Thoracic aorta (tissue), 2 donors: Measurements from ENCODE around the gene GLRA3. TPM values are rescaled to one million over a fixed set of nuclear protein-coding genes. Genes with fewer than 3 reads are reported as not detected.

Source experiments
- ATAC-seq: fragments of 150-250 bp; one replicate; pipeline ENCODE4 v1.8.0; 2017; ENCODE audit warnings: low read depth; ENCODE audit not compliant: insufficient number of reproducible peaks, low FRiP score
- DNase-seq: peaks from one replicate; pipeline ENCODE4 v3.0.0-alpha.2; 2020; ENCODE audit warnings: low spot score
- H3K27ac ChIP-seq, 2 donors: fragments of 200-600 bp; sonication (generic); 1 replicate in 1 of 2; 2 replicates in 1 of 2; pipeline ENCODE4 v1.5.1; 2016; ENCODE audit warnings: mild to moderate bottlenecking in 2 of 2, moderate library complexity in 2 of 2
- H3K27me3 ChIP-seq: fragments of 200-600 bp; sonication (generic); replicated peaks from 2 replicates; pipeline ENCODE4 v1.6.0; 2016; ENCODE audit warnings: mild to moderate bottlenecking; ENCODE audit not compliant: insufficient read depth
- H3K36me3 ChIP-seq: fragments of 200-600 bp; sonication (generic); one replicate; pipeline ENCODE4 v1.5.1; 2016
- H3K4me1 ChIP-seq, 2 donors: fragments of 200-600 bp; sonication (generic); 1 replicate in 1 of 2; 2 replicates in 1 of 2; pipeline versions ENCODE4 v1.5.1 to v1.6.0; 2016; ENCODE audit warnings: low read depth in 2 of 2, mild to moderate bottlenecking in 1 of 2; ENCODE audit not compliant: control insufficient read depth in 1 of 2
- H3K4me3 ChIP-seq: fragments of 200-600 bp; sonication (generic); 2 replicates; pipeline ENCODE4 v1.5.1; 2016; ENCODE audit warnings: mild to moderate bottlenecking
- H3K9me3 ChIP-seq: fragments of 200-600 bp; sonication (generic); 2 replicates; pipeline ENCODE4 v1.5.1; 2016
- CTCF ChIP-seq: fragments of 200-600 bp; sonication (generic); IDR thresholded peaks from one replicate; pipeline ENCODE4 v1.5.1; 2019; ENCODE audit warnings: antibody characterized with exemption
- total RNA-seq, 2 donors: library from RNA; depleted of rRNA; stranded (reverse); fragments of >200 nt; gene quantifications; one replicate each; pipeline versions ENCODE4 v1.1.0 to v1.2.3, GENCODE V29; 2016

The GLRA3 gene
- total RNA-seq, 2 donors from 2014 or later = not detected

- no peak overlapping the region for H3K27ac ChIP-seq
- H3K36me3 ChIP-seq = no peaks in the 10 kb centered on the region
- no peaks in the 10 kb centered on the region for H3K9me3 ChIP-seq
- no peaks in the 10 kb centered on the region for H3K4me1 ChIP-seq
- H3K27me3 ChIP-seq = no peaks in the 10 kb centered on the region
- H3K4me3 ChIP-seq = no peak overlapping the region
- ATAC-seq (no peak), DNase-seq (no peak)
- no peak for TF ChIP-seq CTCF
Measured at GRCh38 chr4:174598800-174599199, 230.2 kb downstream of the GLRA3 start.

- ATAC-seq = no peak
- H3K27ac ChIP-seq = no peak overlapping the region
Measured at GRCh38 chr4:174596513-174596912, 232.5 kb downstream of the GLRA3 start.

GRCh38 chr4:174595141-174595929 is 233.7 kb downstream of the GLRA3 start:
- ATAC-seq = no peak
- DNase-seq = no peak
- Histone ChIP-seq H3K4me1 (peaks cover 0 to 4% of the 10 kb centered on the region in 2 donors), H3K27me3 (no peaks in the 10 kb centered on the region), H3K9me3 (no peaks in the 10 kb centered on the region), H3K27ac (no peak overlapping the region), H3K4me3 (no peak overlapping the region), H3K36me3 (no peaks in the 10 kb centered on the region)
- TF ChIP-seq CTCF = no peak

More at GRCh38 chr4:174596513-174596912, 232.5 kb downstream of the GLRA3 start:
- H3K9me3 ChIP-seq = no peaks in the 10 kb centered on the region
- DNase-seq = no peak
- H3K4me3 ChIP-seq = no peak overlapping the region
- H3K36me3 ChIP-seq = no peaks in the 10 kb centered on the region
- TF ChIP-seq CTCF = no peak
- peaks cover 0 to 4% of the 10 kb centered on the region in 2 donors for H3K4me1 ChIP-seq
- H3K27me3 ChIP-seq = no peaks in the 10 kb centered on the region

- ATAC-seq = no peak
- peaks cover 0 to 4% of the 10 kb centered on the region in 2 donors for H3K4me1 ChIP-seq
- TF ChIP-seq CTCF = no peak
- no peak overlapping the region for H3K4me3 ChIP-seq
- no peaks in the 10 kb centered on the region for H3K36me3 ChIP-seq
- no peaks in the 10 kb centered on the region for H3K27me3 ChIP-seq
- H3K27ac ChIP-seq = no peak overlapping the region
- DNase-seq = no peak
- H3K9me3 ChIP-seq = no peaks in the 10 kb centered on the region
Measured at GRCh38 chr4:174593701-174594100, 235.3 kb downstream of the GLRA3 start.

GRCh38 chr4:174592985-174593335 is 236.1 kb downstream of the GLRA3 start:
- Histone ChIP-seq H3K4me1 (peaks cover 0 to 4% of the 10 kb centered on the region in 2 donors), H3K36me3 (no peaks in the 10 kb centered on the region), H3K27me3 (no peaks in the 10 kb centered on the region), H3K27ac (no peak overlapping the region), H3K9me3 (no peaks in the 10 kb centered on the region), H3K4me3 (no peak overlapping the region)
- ATAC-seq (peak; percentile 93), DNase-seq (no peak)
- no peak for TF ChIP-seq CTCF
